Small intestine (tissue), 7 donors: ENCODE data around the gene ERC1. TPM values are rescaled to one million over a fixed set of nuclear protein-coding genes. Genes with fewer than 3 reads are reported as not detected.

Source experiments
- DNase-seq, 2 donors: peaks; one replicate each; pipeline versions ENCODE4 v3.0.0 to v3.0.0-alpha.2; 2013
- FAIRE-seq: peaks from 2 replicates; lab custom pipeline; 2012; peaks lifted over from hg19 to GRCh38; lab: Jason Lieb, UNC
- H3K27ac ChIP-seq, 3 donors: one replicate each; pipeline ENCODE4 v1.5.1; 2013; ENCODE audit warnings: low read length in 2 of 3, mild to moderate bottlenecking in 2 of 3, control low read depth in 1 of 3, inconsistent platforms in 1 of 3, low read depth in 1 of 3, moderate library complexity in 1 of 3
- H3K27me3 ChIP-seq, 3 donors: one replicate each; pipeline ENCODE4 v1.6.1; 2013; ENCODE audit warnings: low read length in 3 of 3, inconsistent platforms in 1 of 3; ENCODE audit not compliant: control insufficient read depth in 3 of 3, insufficient read depth in 3 of 3
- H3K36me3 ChIP-seq, 3 donors: one replicate each; pipeline ENCODE4 v1.6.1; 2013; ENCODE audit warnings: low read length in 3 of 3, inconsistent platforms in 1 of 3, low read depth in 1 of 3, mild to moderate bottlenecking in 1 of 3, moderate library complexity in 1 of 3; ENCODE audit not compliant: control insufficient read depth in 3 of 3, insufficient read depth in 2 of 3
- H3K4me1 ChIP-seq, 3 donors: one replicate each; pipeline ENCODE4 v1.6.1; 2013; ENCODE audit warnings: low read length in 2 of 3, inconsistent platforms in 1 of 3, low read depth in 1 of 3, mild to moderate bottlenecking in 1 of 3, moderate library complexity in 1 of 3; ENCODE audit not compliant: control insufficient read depth in 3 of 3, insufficient read depth in 2 of 3
- H3K4me3 ChIP-seq, 3 donors: one replicate each; pipeline ENCODE4 v1.5.1; 2013; ENCODE audit warnings: low read length in 3 of 3, control low read depth in 1 of 3, inconsistent platforms in 1 of 3, low read depth in 1 of 3, mild to moderate bottlenecking in 1 of 3, moderate library complexity in 1 of 3
- H3K9me3 ChIP-seq, 2 donors: one replicate each; pipeline ENCODE4 v1.6.1; 2013; ENCODE audit warnings: low read depth in 1 of 2, low read length in 1 of 2; ENCODE audit not compliant: control insufficient read depth in 2 of 2, insufficient read depth in 1 of 2
- WGBS, 3 donors: extraction: QIAGEN DNeasy Blood & Tissue Kit; methylation state at CpG; one replicate each; pipeline ENCODE4 v1.1.7; 2013; 5-methylcytosine and 5-hydroxymethylcytosine counted together
- polyA plus RNA-seq, 4 donors: library from polyadenylated mRNA; stranded (reverse) in 3 of 4; unstranded in 1 of 4; fragments of 200-250 nt in 3 of 4; fragments of 120-200 nt in 1 of 4; gene quantifications; one replicate each; pipeline versions ENCODE4 v1.2.1 to v1.2.3, GENCODE V29; 2013
- donor health status: healthy with polysubstance abuse.
- donor health status: control.
- donor health status: control.
- donor health status: Bipolar disorder and iron deficiency.
- donor health status: healthy.

ERC1 gene
- polyA plus RNA-seq, 4 donors: 1.8 to 16.7 (median 6.1) TPM

- Histone ChIP-seq H3K27me3 (no peaks in the 10 kb centered on the region), H3K9me3 (no peaks in the 10 kb centered on the region), H3K4me1 (no peaks in the 10 kb centered on the region), H3K4me3 (no peak overlapping the region), H3K36me3 (peaks cover 0 to 7% (median 0%) of the 10 kb centered on the region in 3 donors), H3K27ac (no peak overlapping the region)
- FAIRE-seq (no peak), DNase-seq (no peak)
- WGBS, 3 donors: 59 to 78% (median 73%) methylated on average over 4 of the region's 4 CpGs
These were observed 124.6 kb downstream of the ERC1 start for GRCh38 chr12:1115484-1116231.

DNA sequence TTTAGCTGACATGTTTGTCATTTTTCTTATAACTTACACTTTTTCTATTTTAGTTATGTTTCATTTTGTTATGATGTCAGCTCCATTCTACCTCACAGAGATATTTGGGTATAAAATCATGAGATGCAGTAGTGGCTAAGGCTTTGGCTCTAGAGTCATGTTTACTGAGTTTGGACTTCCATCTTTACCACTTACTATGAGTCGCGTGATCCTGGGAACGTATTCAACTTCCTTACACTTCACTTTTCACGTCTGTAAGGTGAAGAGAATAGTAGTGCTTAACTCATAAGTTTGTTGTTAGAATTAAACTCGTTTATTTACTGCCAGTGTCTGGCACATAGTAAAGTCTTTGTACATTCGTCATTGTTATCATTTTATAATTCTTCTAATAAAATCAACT lies 126.3 kb downstream of the ERC1 start:
- no peaks in the 10 kb centered on the region for H3K9me3 ChIP-seq
- H3K27ac ChIP-seq: no peak overlapping the region
- 74 to 79% (median 79%) methylated on average over 6 of the region's 6 CpGs for WGBS, 3 donors
- H3K27me3 ChIP-seq: no peaks in the 10 kb centered on the region
- no peaks in the 10 kb centered on the region for H3K4me1 ChIP-seq
- DNase-seq: no peak
- no peak for FAIRE-seq
- H3K4me3 ChIP-seq: no peak overlapping the region
- H3K36me3 ChIP-seq: no peaks in the 10 kb centered on the region

- WGBS, 3 donors: 21 to 23% (median 22%) methylated on average over 5 of the region's 5 CpGs
These were observed 127.0 kb downstream of the ERC1 start for GRCh38 chr12:1117970-1118563.

DNA sequence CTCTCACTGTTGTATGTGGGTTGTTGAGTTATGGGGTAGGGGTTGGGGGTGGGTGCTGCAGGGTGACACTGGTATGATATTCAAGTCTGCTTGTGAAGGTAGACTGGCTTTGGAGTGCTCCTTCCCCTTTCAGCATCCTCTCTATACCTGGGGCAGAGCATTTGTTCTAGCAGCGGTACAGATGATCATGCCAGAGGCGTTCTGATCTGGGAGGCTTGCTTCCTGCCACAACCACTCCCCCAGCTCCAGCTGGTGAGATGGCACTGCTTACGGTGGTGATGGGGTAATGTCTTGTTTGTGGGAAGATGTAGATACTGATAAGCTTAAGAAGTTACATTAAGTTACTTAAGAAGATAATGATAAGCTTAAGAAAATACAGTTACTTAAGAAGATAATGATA lies 131.8 kb downstream of the ERC1 start:
- Histone ChIP-seq H3K36me3 (no peaks in the 10 kb centered on the region), H3K27me3 (no peaks in the 10 kb centered on the region), H3K9me3 (no peaks in the 10 kb centered on the region), H3K4me1 (no peaks in the 10 kb centered on the region), H3K27ac (no peak overlapping the region), H3K4me3 (no peak overlapping the region)
- FAIRE-seq: no peak
- WGBS, 3 donors: 57 to 83% (median 64%) methylated on average over 3 of the region's 3 CpGs
- peak in 1 of 2 donors; percentile 42 for DNase-seq

More at GRCh38 chr12:1117970-1118563, 127.0 kb downstream of the ERC1 start:
- Histone ChIP-seq H3K9me3 (no peaks in the 10 kb centered on the region), H3K36me3 (no peaks in the 10 kb centered on the region), H3K27me3 (no peaks in the 10 kb centered on the region), H3K4me3 (no peak overlapping the region), H3K4me1 (no peaks in the 10 kb centered on the region), H3K27ac (no peak overlapping the region)
- DNase-seq (peak; percentile 76 to 86), FAIRE-seq (peak; percentile 44)

- H3K36me3 ChIP-seq: peaks cover 0 to 2% (median 0%) of the 10 kb centered on the region in 3 donors
- no peaks in the 10 kb centered on the region for H3K9me3 ChIP-seq
- WGBS, 3 donors: 17 to 74% (median 37%) methylated on average over 2 of the region's 2 CpGs
- H3K27me3 ChIP-seq: no peaks in the 10 kb centered on the region
- H3K4me3 ChIP-seq: no peak overlapping the region
- FAIRE-seq (no peak), DNase-seq (peak in 1 of 2 donors; percentile 38)
- H3K27ac ChIP-seq: no peak overlapping the region
- peaks cover 0 to 6% (median 0%) of the 10 kb centered on the region in 3 donors for H3K4me1 ChIP-seq
These were observed 135.1 kb downstream of the ERC1 start for GRCh38 chr12:1126091-1126490.

DNA sequence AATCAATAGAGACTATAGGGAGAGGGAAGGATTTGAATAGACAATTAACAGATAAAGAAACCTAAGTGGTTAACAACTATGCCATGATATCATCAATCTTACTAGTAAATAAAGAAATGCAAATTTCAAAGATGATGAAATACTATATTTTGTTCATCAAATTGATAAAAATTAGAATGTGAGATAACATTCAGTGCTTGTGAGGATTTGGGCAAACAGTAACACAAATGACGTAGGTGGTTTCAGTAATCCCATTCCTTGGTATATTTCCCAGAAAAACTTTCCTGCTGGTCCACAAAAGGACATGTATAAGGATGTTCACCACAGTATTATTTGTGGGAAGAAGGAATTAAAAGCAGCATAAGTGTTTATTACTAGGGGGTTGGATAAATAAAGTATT lies 136.0 kb downstream of the ERC1 start:
- H3K36me3 ChIP-seq: peaks cover 0 to 2% (median 0%) of the 10 kb centered on the region in 3 donors
- H3K27me3 ChIP-seq: no peaks in the 10 kb centered on the region
- H3K9me3 ChIP-seq: no peaks in the 10 kb centered on the region
- no peak overlapping the region for H3K27ac ChIP-seq
- no peak for FAIRE-seq
- 91 to 100% (median 95%) methylated on average over 1 of the region's 1 CpG for WGBS, 3 donors
- H3K4me3 ChIP-seq: no peak overlapping the region
- DNase-seq: no peak
- H3K4me1 ChIP-seq: peaks cover 0 to 8% (median 0%) of the 10 kb centered on the region in 3 donors

GRCh38 chr12:1130164-1130563 lies 139.1 kb downstream of the ERC1 start:
- FAIRE-seq (no peak), DNase-seq (peak; percentile 90 to 93)
- Histone ChIP-seq H3K9me3 (no peaks in the 10 kb centered on the region), H3K36me3 (peaks cover 0 to 2% (median 0%) of the 10 kb centered on the region in 3 donors), H3K27me3 (no peaks in the 10 kb centered on the region), H3K4me1 (peaks cover 0 to 8% (median 0%) of the 10 kb centered on the region in 3 donors), H3K27ac (peak overlapping the region in 2 of 3 donors; percentile 48 to 68), H3K4me3 (no peak overlapping the region)
- 11 to 55% (median 32%) methylated on average over 3 of the region's 3 CpGs for WGBS, 3 donors

DNA sequence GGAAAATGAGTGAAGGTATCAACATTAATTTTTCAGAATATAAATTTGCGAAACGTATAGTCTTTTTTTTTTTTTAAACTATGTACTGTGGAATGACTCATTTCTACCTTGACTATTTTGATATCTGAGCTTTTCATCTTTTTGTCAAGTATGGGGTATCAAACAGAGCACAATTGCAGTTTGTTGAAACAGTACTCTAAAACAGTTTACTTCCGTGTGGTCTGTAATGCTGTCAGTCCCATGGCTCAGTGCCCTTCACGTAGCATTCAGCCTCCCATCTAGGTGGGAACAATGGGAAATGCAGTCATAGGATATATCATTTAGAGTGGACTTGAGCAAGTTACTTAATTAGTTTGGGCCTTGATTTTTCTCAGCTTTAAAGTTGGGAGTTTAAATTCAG lies 139.5 kb downstream of the ERC1 start:
- H3K9me3 ChIP-seq: no peaks in the 10 kb centered on the region
- H3K4me1 ChIP-seq: peaks cover 0 to 8% (median 0%) of the 10 kb centered on the region in 3 donors
- H3K27me3 ChIP-seq: no peaks in the 10 kb centered on the region
- WGBS, 3 donors: 20 to 63% (median 34%) methylated on average over 4 of the region's 4 CpGs
- DNase-seq: peak in 1 of 2 donors; percentile 40
- peaks cover 0 to 2% (median 0%) of the 10 kb centered on the region in 3 donors for H3K36me3 ChIP-seq
- H3K27ac ChIP-seq: peak overlapping the region in 1 of 3 donors; percentile 68
- no peak overlapping the region for H3K4me3 ChIP-seq
- FAIRE-seq: no peak
